CD14-positive monocyte (primary cell): ENCODE measurements around the gene CREG2. TPM values are rescaled to one million over a fixed set of nuclear protein-coding genes. Genes with fewer than 3 reads are reported as not detected.

Source experiments
- DNase-seq, 3 donors: peaks; one replicate each; pipeline ENCODE4 v3.0.0-alpha.2; 2011 to 2022
- H2AFZ ChIP-seq: 2 replicates; pipeline ENCODE4 v1.6.0; 2012; ENCODE audit warnings: mild to moderate bottlenecking, low read depth, low read length, inconsistent platforms; ENCODE audit not compliant: insufficient read depth, poor library complexity, severe bottlenecking
- H3K27ac ChIP-seq, 2 donors: 1 replicate in 1 of 2; 2 replicates in 1 of 2; pipeline ENCODE4 v1.5.1; 2012 to 2013; ENCODE audit warnings: low read length in 2 of 2, control low read depth in 1 of 2, inconsistent platforms in 1 of 2, low read depth in 1 of 2, mild to moderate bottlenecking in 1 of 2
- H3K27me3 ChIP-seq, 2 donors: one replicate each; pipeline versions ENCODE4 v1.6.0 to v1.6.1; 2011 to 2013; ENCODE audit warnings: low read length in 2 of 2; ENCODE audit not compliant: control insufficient read depth in 2 of 2, insufficient read depth in 2 of 2
- H3K36me3 ChIP-seq, 2 donors: replicated peaks in 1 of 2; 1 replicate in 1 of 2; 2 replicates in 1 of 2; pipeline versions ENCODE4 v1.5.1 to v1.6.1; 2012 to 2013; ENCODE audit warnings: low read length in 2 of 2, control low read depth in 1 of 2, inconsistent platforms in 1 of 2, mild to moderate bottlenecking in 1 of 2; ENCODE audit not compliant: insufficient read depth in 2 of 2, control insufficient read depth in 1 of 2
- H3K4me1 ChIP-seq, 2 donors: 1 replicate in 1 of 2; 2 replicates in 1 of 2; pipeline versions ENCODE4 v1.5.1 to v1.6.1; 2012 to 2013; ENCODE audit warnings: low read length in 2 of 2, control low read depth in 1 of 2, inconsistent platforms in 1 of 2, mild to moderate bottlenecking in 1 of 2, moderate library complexity in 1 of 2; ENCODE audit not compliant: insufficient read depth in 2 of 2, control insufficient read depth in 1 of 2
- H3K4me2 ChIP-seq: replicated peaks from 2 replicates; pipeline ENCODE3; 2012; ENCODE audit warnings: low read length, moderate library complexity, mild to moderate bottlenecking; ENCODE audit not compliant: poor library complexity, severe bottlenecking; ENCODE audit errors: extremely low read depth
- H3K4me3 ChIP-seq, 3 experiments: fragments of 200-600 bp in 1 of 3; sonication (generic) in 1 of 3; replicated peaks in 1 of 3; 1 replicate in 2 of 3; 2 replicates in 1 of 3; pipeline ENCODE4 v1.5.1; 2011 to 2013; ENCODE audit warnings: low read length in 3 of 3, mild to moderate bottlenecking in 3 of 3, control low read depth in 2 of 3, low read depth in 2 of 3, inconsistent platforms in 1 of 3, moderate library complexity in 1 of 3
- H3K79me2 ChIP-seq: 2 replicates; pipeline ENCODE4 v1.6.0; 2012; ENCODE audit warnings: mild to moderate bottlenecking, control low read depth, inconsistent platforms, low read length, moderate library complexity; ENCODE audit not compliant: insufficient read depth
- H3K9ac ChIP-seq: 2 replicates; pipeline ENCODE4 v1.6.0; 2017; ENCODE audit warnings: low read length, mild to moderate bottlenecking; ENCODE audit not compliant: insufficient read depth, poor library complexity, severe bottlenecking
- H3K9me3 ChIP-seq, 2 donors: replicated peaks in 1 of 2; 1 replicate in 1 of 2; 2 replicates in 1 of 2; pipeline versions ENCODE4 v1.5.1 to v1.6.1; 2012 to 2013; ENCODE audit warnings: low read length in 2 of 2, control low read depth in 1 of 2; ENCODE audit not compliant: control insufficient read depth in 1 of 2, insufficient read depth in 1 of 2
- H4K20me1 ChIP-seq: 2 replicates; pipeline ENCODE4 v1.6.0; 2012; ENCODE audit warnings: mild to moderate bottlenecking, low read length, control low read depth, moderate library complexity; ENCODE audit not compliant: insufficient read depth
- H3K27ac Mint-ChIP-seq, 7 donors: one replicate each; pipeline ENCODE4 v1.8.0; 2020; ENCODE audit warnings: mild to moderate bottlenecking in 7 of 7, mixed read lengths in 7 of 7, moderate library complexity in 6 of 7, inconsistent platforms in 2 of 7
- H3K27me3 Mint-ChIP-seq, 3 donors: one replicate each; pipeline ENCODE4 v1.8.0; 2021 to 2022; ENCODE audit warnings: low read depth in 3 of 3, mild to moderate bottlenecking in 3 of 3, mixed read lengths in 3 of 3, moderate library complexity in 3 of 3, inconsistent platforms in 1 of 3
- H3K36me3 Mint-ChIP-seq, 2 donors: one replicate each; pipeline ENCODE4 v1.8.0; 2020; ENCODE audit warnings: mixed read lengths in 2 of 2, inconsistent platforms in 1 of 2, mild to moderate bottlenecking in 1 of 2
- H3K4me1 Mint-ChIP-seq: one replicate; pipeline ENCODE4 v1.8.0; 2020; ENCODE audit warnings: mild to moderate bottlenecking, mixed read lengths
- H3K4me3 Mint-ChIP-seq, 2 donors: one replicate each; pipeline ENCODE4 v1.8.0; 2020; ENCODE audit warnings: mild to moderate bottlenecking in 2 of 2, mixed read lengths in 2 of 2, moderate library complexity in 1 of 2
- H3K9me3 Mint-ChIP-seq, 7 donors: one replicate each; pipeline ENCODE4 v1.8.0; 2020 to 2022; ENCODE audit warnings: mixed read lengths in 7 of 7, mild to moderate bottlenecking in 6 of 7, moderate library complexity in 6 of 7, inconsistent platforms in 2 of 7
- WGBS: methylation state at CpG from one replicate; pipeline ENCODE4 v1.1.5; 2013; ENCODE audit warnings: missing lambda C conversion rate; ENCODE audit not compliant: insufficient coverage; 5-methylcytosine and 5-hydroxymethylcytosine counted together
- intact Hi-C, 2 donors: fragments of 100-400 bp; cut with micrococcal nuclease; formaldehyde crosslinking; loops; one replicate each; pipeline versions ENCODE4 v1.15.0 to v1.15.1; 2023
- polyA plus RNA-seq, 3 donors: library from polyadenylated mRNA; depleted of rRNA in 1 of 3; unstranded in 2 of 3; stranded (reverse) in 1 of 3; fragments of 300-500 nt in 2 of 3; fragments of >200 nt in 1 of 3; fragmentation: Illumina TruSeq in 2 of 3; gene quantifications; 1 replicate in 2 of 3; 2 replicates in 1 of 3; pipeline ENCODE4 v1.2.3, GENCODE V29; 2012 to 2021
- TF ChIP-seq, protein P1 (sequence below): fragments of 200-600 bp; IDR thresholded peaks from one replicate; pipeline ENCODE4 v1.8.0; 2022; ENCODE audit warnings: antibody characterized with exemption, mild to moderate bottlenecking

CREG2 gene
- polyA plus RNA-seq, 3 donors: not detected

GRCh38 chr2:101395545-101396315 lies 8.4 kb upstream of the CREG2 start:
- Histone ChIP-seq H3K9me3 (no peaks in the 10 kb centered on the region), H3K27ac (no peak overlapping the region), H3K9ac (no peak overlapping the region), H4K20me1 (no peaks in the 10 kb centered on the region), H3K4me1 (peaks cover 15 to 18% of the 10 kb centered on the region in 2 donors), H3K36me3 (no peaks in the 10 kb centered on the region), H3K79me2 (no peaks in the 10 kb centered on the region), H2AFZ (no peak overlapping the region), H3K4me2 (no peak overlapping the region), H3K27me3 (no peaks in the 10 kb centered on the region), H3K4me3 (no peak overlapping the region)
- DNase-seq: no peak
- TF ChIP-seq, protein P1, sequence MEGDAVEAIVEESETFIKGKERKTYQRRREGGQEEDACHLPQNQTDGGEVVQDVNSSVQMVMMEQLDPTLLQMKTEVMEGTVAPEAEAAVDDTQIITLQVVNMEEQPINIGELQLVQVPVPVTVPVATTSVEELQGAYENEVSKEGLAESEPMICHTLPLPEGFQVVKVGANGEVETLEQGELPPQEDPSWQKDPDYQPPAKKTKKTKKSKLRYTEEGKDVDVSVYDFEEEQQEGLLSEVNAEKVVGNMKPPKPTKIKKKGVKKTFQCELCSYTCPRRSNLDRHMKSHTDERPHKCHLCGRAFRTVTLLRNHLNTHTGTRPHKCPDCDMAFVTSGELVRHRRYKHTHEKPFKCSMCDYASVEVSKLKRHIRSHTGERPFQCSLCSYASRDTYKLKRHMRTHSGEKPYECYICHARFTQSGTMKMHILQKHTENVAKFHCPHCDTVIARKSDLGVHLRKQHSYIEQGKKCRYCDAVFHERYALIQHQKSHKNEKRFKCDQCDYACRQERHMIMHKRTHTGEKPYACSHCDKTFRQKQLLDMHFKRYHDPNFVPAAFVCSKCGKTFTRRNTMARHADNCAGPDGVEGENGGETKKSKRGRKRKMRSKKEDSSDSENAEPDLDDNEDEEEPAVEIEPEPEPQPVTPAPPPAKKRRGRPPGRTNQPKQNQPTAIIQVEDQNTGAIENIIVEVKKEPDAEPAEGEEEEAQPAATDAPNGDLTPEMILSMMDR: no peak
- H3K27me3 Mint-ChIP-seq: peaks cover 0 to 10% (median 5%) of the 10 kb centered on the region in 3 donors
- H3K4me3 Mint-ChIP-seq: no peak overlapping the region
- peaks cover 0 to 3% (median 0%) of the 10 kb centered on the region in 7 donors for H3K9me3 Mint-ChIP-seq
- H3K36me3 Mint-ChIP-seq: peaks cover 0 to 3% of the 10 kb centered on the region in 2 donors
- H3K27ac Mint-ChIP-seq: peak overlapping the region in 4 of 7 donors; percentile 16 to 76 (median 58)
- intact Hi-C loops: no loop called here
- peaks cover 24% of the 10 kb centered on the region for H3K4me1 Mint-ChIP-seq
- 95% methylated on average over 5 of the region's 6 CpGs for WGBS

DNA sequence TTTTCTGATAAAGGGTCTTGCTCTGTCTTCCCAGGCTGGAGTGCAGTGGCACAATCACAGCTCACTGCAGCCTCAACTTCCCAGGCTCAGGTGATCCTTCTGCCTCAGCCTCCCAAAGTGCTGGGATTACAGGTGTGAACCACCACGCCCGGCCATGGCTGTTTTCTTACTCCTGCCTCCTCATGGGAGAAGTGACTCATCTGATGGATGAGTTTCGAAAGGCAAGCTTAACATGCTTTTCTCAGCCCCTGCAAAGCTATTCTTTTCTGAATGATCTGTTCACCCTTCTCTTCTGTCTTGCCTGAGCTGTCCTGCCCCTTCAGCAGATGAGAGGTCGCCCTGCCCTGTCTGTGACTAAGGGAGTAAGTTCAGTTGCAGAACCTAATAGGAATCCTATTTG lies 929 bp upstream of the CREG2 start:
- H3K9me3 Mint-ChIP-seq: peaks cover 0 to 6% (median 0%) of the 10 kb centered on the region in 7 donors
- Histone ChIP-seq H3K4me1 (peaks cover 11 to 17% of the 10 kb centered on the region in 2 donors), H2AFZ (no peak overlapping the region), H3K4me3 (no peak overlapping the region), H3K79me2 (no peaks in the 10 kb centered on the region), H4K20me1 (no peaks in the 10 kb centered on the region), H3K27me3 (peaks cover 50% of the 10 kb centered on the region in 2 donors), H3K27ac (no peak overlapping the region), H3K4me2 (no peak overlapping the region), H3K9ac (no peak overlapping the region), H3K36me3 (no peaks in the 10 kb centered on the region), H3K9me3 (peaks cover 0 to 17% of the 10 kb centered on the region in 2 donors)
- intact Hi-C loops: no loop called here
- no CpG with 5 or more reads among the region's 4 CpGs for WGBS
- DNase-seq: peak in 2 of 3 donors; percentile 14 to 27
- peak overlapping the region in 1 of 2 donors; percentile 80 for H3K4me3 Mint-ChIP-seq
- H3K4me1 Mint-ChIP-seq: peaks cover 11% of the 10 kb centered on the region
- peaks cover 47 to 59% (median 52%) of the 10 kb centered on the region in 3 donors for H3K27me3 Mint-ChIP-seq
- peak overlapping the region in 1 of 7 donors; percentile 6 for H3K27ac Mint-ChIP-seq
- TF ChIP-seq, protein P1: no peak
- H3K36me3 Mint-ChIP-seq: peaks cover 0 to 5% of the 10 kb centered on the region in 2 donors
